Thyroid gland (tissue), 4 donors: Measurements from ENCODE around the gene EVA1B.

Source experiments
- CTCF ChIP-seq, 6 experiments: fragments of 200-600 bp in 3 of 6; fragments of 450-650 bp in 3 of 6; sonication (generic) in 3 of 6; IDR thresholded peaks; one replicate each; pipeline ENCODE4 v1.5.1; 2016 to 2019; ENCODE audit warnings: antibody characterized with exemption in 6 of 6, mild to moderate bottlenecking in 2 of 6, inconsistent platforms in 1 of 6, moderate library complexity in 1 of 6
- POLR2A ChIP-seq, 2 donors: fragments of 450-650 bp; IDR thresholded peaks; one replicate each; pipeline ENCODE4 v1.6.1; 2017; ENCODE audit warnings: antibody characterized with exemption in 2 of 2, mild to moderate bottlenecking in 2 of 2, moderate library complexity in 1 of 2

- no peak for TF ChIP-seq CTCF (IDR thresholded peaks at IDR 0.05)
- TF ChIP-seq POLR2A (IDR thresholded peaks at IDR 0.05) = no peak
Measured at GRCh38 chr1:36328713-36329112, 5.3 kb upstream of the EVA1B start.
